SH-SY5Y (cell line): ENCODE measurements around the gene ADAM10.

ENCODE experiments used
- GATA2 ChIP-seq: IDR thresholded peaks from 2 replicates; pipeline ENCODE4 v1.6.1; 2011; ENCODE audit warnings: mild to moderate bottlenecking, low read depth, low read length
- GATA3 ChIP-seq: IDR thresholded peaks from 2 replicates; pipeline ENCODE4 v1.6.1; 2011; ENCODE audit warnings: low read depth, mild to moderate bottlenecking, low read length, moderate library complexity

DNA sequence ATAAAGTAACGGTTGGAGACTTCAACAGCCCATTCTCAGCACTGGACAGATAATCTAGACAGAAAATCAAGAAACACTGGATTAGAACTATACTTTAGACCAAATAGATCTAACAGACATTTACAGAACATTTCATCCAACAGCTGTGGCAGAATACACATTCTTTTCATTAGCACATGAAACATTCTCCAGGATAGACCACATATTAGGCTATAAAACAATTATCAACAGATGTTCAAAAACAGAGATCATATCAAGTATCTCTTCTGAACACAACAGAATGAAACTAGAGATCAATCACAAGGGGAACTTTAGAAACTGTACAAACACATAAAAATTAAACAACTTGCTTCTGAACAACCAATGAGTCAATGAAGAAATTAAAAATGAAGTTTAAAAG is 133.3 kb downstream of the ADAM10 start:
- TF ChIP-seq GATA2 (no peak), GATA3 (no peak)
